Measurements from ENCODE around the gene CDKN2AIPNL. TPM values are rescaled to one million over a fixed set of nuclear protein-coding genes. Genes with fewer than 3 reads are reported as not detected.

The CDKN2AIPNL gene
- total RNA-seq, 1 donor from 2014 or later = 37.8 TPM

GRCh38 chr5:134449167-134449566 lies 37.5 kb upstream of the CDKN2AIPNL start:
- Mint-ChIP-seq H3K4me1 (ENCODE audit: low read depth) (no peaks in the 10 kb centered on the region), H3K9me3 (no peaks in the 10 kb centered on the region), H3K27me3 (ENCODE audit: low read depth) (no peaks in the 10 kb centered on the region), H3K27ac (no peak overlapping the region), H3K4me3 (ENCODE audit: low read depth) (no peak overlapping the region), H3K36me3 (ENCODE audit: low read depth) (no peaks in the 10 kb centered on the region)
- no peak for DNase-seq (ENCODE audit: low spot score)
- intact Hi-C loops (cut with micrococcal nuclease) = no loop called here

DNA sequence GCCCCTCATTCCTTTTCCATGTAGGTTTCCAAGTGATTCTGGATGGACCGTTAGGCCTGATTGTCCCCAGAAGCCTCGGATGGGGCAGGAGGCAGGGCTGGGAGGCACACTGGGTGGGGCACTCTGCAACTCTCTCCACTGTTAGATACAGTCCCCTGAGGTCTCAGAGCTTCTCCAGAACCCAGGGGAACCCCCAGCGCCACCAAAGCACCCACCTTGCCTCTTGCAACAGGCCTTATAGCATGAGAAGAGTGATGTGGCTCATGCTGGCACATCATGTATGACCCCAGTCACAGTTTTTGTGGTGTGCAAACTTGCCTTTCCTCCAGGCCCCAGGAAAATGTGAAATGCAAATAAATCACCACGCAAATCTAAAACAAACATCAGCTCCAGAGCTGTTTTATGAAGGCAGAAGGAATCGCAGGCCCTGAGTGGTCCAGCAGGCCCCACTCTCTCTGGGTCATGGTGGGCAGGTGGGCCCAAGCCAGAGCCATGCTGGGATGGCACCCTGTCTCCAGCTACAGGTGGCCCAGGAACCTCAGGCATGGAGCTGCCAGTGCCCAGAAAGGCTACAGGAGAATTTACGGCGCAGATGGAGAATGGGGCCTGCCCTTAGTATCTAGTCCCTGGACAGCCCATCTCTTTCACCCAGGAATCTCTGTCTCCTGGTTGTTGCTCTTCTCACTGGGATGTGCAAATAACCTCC lies 36.3 kb upstream of the CDKN2AIPNL start:
- Mint-ChIP-seq H3K36me3 (ENCODE audit: low read depth) (no peaks in the 10 kb centered on the region), H3K4me3 (ENCODE audit: low read depth) (no peak overlapping the region), H3K9me3 (no peaks in the 10 kb centered on the region), H3K27ac (no peak overlapping the region), H3K27me3 (ENCODE audit: low read depth) (no peaks in the 10 kb centered on the region), H3K4me1 (ENCODE audit: low read depth) (no peaks in the 10 kb centered on the region)
- intact Hi-C loops (cut with micrococcal nuclease) = no loop called here
- DNase-seq (ENCODE audit: low spot score) = no peak

DNA sequence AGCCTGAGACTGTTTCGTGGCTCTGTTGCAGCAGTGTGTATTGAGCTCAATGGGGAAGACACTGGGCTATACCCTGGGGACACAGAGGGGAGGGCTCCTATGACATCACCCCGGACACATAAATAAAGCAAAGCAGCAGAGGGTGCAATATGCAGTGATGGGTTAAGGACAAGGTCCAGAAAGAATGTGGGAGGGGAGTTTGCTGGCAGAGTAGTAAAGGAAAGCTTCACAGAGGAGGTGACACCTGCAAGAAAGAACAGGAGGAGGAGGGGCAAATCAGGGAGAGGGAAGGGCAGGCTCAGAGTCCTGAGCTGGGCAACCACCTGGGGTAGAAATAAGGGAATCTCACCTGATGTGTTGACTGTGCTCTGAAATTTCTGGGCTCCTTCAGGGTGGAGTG lies 35.3 kb upstream of the CDKN2AIPNL start:
- no peaks in the 10 kb centered on the region for H3K4me1 Mint-ChIP-seq (ENCODE audit: low read depth)
- intact Hi-C loops (cut with micrococcal nuclease) = no loop called here
- no peaks in the 10 kb centered on the region for H3K9me3 Mint-ChIP-seq
- no peak overlapping the region for H3K27ac Mint-ChIP-seq
- DNase-seq (ENCODE audit: low spot score) = no peak
- no peaks in the 10 kb centered on the region for H3K27me3 Mint-ChIP-seq (ENCODE audit: low read depth)
- H3K36me3 Mint-ChIP-seq (ENCODE audit: low read depth) = no peaks in the 10 kb centered on the region
- H3K4me3 Mint-ChIP-seq (ENCODE audit: low read depth) = no peak overlapping the region

DNA sequence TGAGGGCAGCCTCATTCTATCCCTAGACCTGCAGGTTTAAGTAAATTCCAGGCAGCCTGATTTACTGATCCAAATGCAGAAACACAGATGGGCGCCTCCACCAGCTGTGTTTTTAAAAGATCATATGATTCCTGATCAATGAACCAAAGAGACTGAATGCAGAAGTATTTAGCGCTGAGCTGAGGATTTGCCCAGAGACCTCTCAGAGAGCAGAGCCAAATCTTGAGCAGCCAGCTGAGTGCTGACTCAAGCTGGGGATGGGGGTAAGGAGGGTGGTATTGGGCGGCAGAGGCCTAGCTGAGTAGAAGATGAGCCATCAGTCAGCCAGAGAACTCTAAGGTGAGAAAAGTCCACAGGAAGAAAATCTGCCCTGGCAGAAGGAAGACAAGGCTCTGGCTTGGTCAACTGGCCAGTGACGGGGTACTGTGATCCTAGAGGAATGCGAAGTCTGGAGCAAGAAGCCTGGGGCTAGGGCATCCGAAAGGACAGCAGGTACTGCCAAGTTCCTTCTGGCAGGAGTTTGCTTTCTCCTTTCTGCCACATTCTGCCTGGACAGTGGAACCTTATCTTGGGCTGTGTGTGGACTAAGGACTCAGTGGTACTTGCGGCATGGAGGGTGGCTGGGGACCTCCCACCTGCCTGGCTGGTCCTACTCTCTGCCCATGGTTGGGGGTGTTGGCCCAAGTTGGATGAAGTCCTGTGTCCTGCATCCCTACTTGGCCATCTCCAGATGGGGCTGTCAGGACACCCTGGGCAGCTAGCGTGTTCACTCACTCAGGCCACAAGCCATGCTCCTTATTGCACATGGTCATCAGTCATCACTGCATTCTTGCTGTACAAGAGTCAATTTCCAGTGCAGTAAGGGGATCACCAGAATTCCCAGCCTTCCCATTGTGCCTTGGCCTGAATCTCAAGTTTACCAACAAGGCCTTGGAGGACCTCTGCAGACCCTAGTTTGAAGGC lies 34.5 kb upstream of the CDKN2AIPNL start:
- H3K27me3 Mint-ChIP-seq (ENCODE audit: low read depth) = no peaks in the 10 kb centered on the region
- H3K9me3 Mint-ChIP-seq = no peaks in the 10 kb centered on the region
- no peaks in the 10 kb centered on the region for H3K4me1 Mint-ChIP-seq (ENCODE audit: low read depth)
- no peak for DNase-seq (ENCODE audit: low spot score)
- H3K4me3 Mint-ChIP-seq (ENCODE audit: low read depth) = no peak overlapping the region
- no peak overlapping the region for H3K27ac Mint-ChIP-seq
- intact Hi-C loops (cut with micrococcal nuclease) = no loop called here
- no peaks in the 10 kb centered on the region for H3K36me3 Mint-ChIP-seq (ENCODE audit: low read depth)

- DNase-seq (ENCODE audit: low spot score) = no peak
- Mint-ChIP-seq H3K4me3 (ENCODE audit: low read depth) (no peak overlapping the region), H3K9me3 (no peaks in the 10 kb centered on the region), H3K27ac (no peak overlapping the region), H3K36me3 (ENCODE audit: low read depth) (no peaks in the 10 kb centered on the region), H3K4me1 (ENCODE audit: low read depth) (no peaks in the 10 kb centered on the region), H3K27me3 (ENCODE audit: low read depth) (no peaks in the 10 kb centered on the region)
- intact Hi-C loops (cut with micrococcal nuclease) = no loop called here
Measured at GRCh38 chr5:134444941-134445471, 33.3 kb upstream of the CDKN2AIPNL start.

- H3K9me3 Mint-ChIP-seq = no peaks in the 10 kb centered on the region
- no peaks in the 10 kb centered on the region for H3K27me3 Mint-ChIP-seq (ENCODE audit: low read depth)
- H3K27ac Mint-ChIP-seq = no peak overlapping the region
- no peaks in the 10 kb centered on the region for H3K36me3 Mint-ChIP-seq (ENCODE audit: low read depth)
- H3K4me1 Mint-ChIP-seq (ENCODE audit: low read depth) = peaks cover 11% of the 10 kb centered on the region
- no peak for DNase-seq (ENCODE audit: low spot score)
- no peak overlapping the region for H3K4me3 Mint-ChIP-seq (ENCODE audit: low read depth)
- intact Hi-C loops (cut with micrococcal nuclease) = no loop called here
Measured at GRCh38 chr5:134440201-134440755, 28.6 kb upstream of the CDKN2AIPNL start.

GRCh38 chr5:134439210-134439654 lies 27.6 kb upstream of the CDKN2AIPNL start:
- Mint-ChIP-seq H3K4me3 (ENCODE audit: low read depth) (no peak overlapping the region), H3K4me1 (ENCODE audit: low read depth) (peaks cover 11% of the 10 kb centered on the region), H3K27me3 (ENCODE audit: low read depth) (no peaks in the 10 kb centered on the region), H3K36me3 (ENCODE audit: low read depth) (no peaks in the 10 kb centered on the region), H3K27ac (no peak overlapping the region), H3K9me3 (no peaks in the 10 kb centered on the region)
- DNase-seq (ENCODE audit: low spot score) = no peak
- intact Hi-C loops (cut with micrococcal nuclease) = no loop called here

DNA sequence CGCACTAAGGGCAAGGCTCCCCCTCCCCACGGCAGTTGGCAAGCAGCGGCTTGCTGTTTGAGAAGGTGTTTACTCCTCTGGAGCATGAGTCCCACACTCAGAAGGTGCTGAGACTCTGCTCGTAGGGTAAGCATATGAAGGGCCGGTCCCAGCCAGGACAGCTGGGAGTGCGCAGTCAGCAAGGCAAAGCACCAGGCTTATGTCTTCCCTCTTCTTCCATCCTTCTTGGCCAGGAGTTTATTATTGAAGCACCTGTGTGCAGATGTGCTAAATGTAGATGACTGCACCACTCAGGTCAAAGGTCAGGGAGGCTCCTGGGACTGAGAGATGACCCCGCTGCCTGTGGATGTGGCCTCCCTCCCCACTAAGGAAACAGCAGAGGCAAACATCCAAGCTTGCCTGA lies 27.0 kb upstream of the CDKN2AIPNL start:
- intact Hi-C loops (cut with micrococcal nuclease) = no loop called here
- no peak overlapping the region for H3K4me3 Mint-ChIP-seq (ENCODE audit: low read depth)
- H3K36me3 Mint-ChIP-seq (ENCODE audit: low read depth) = no peaks in the 10 kb centered on the region
- no peaks in the 10 kb centered on the region for H3K9me3 Mint-ChIP-seq
- H3K27me3 Mint-ChIP-seq (ENCODE audit: low read depth) = no peaks in the 10 kb centered on the region
- peaks cover 11% of the 10 kb centered on the region for H3K4me1 Mint-ChIP-seq (ENCODE audit: low read depth)
- no peak for DNase-seq (ENCODE audit: low spot score)
- no peak overlapping the region for H3K27ac Mint-ChIP-seq

DNA sequence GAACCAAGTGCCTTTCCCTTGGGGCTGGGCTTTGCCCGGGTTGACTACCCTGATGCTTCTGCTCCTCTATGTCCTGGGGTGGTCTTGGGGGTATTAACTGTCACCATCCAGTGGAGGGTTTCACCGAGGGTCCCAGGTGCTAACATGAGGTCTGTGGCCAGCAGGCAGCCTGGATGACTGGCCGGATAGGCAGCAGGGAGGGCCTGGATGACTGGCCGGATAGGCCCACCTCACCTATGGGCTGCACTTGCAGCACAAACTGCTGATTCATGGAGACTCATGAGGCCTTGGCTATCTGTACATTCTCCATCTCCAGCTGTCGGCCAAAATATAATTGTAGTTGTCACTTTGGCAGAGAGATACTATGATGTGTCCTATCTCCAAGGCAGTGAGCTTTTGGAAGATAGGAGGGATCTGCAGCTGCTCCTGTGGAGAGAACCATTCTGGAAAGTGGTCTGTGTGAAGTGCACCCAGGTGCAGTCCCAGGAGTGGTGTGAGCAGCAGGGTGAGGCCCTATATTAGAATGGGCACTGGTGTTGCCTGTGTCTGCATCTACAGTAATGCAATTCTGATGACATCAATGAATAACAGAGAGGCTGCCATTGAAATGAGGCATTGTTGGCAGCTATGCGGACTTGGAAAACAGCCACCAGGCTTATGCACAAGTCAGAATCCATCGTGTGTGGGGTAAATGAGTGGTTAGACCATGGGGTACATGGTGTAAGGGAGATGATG lies 26.3 kb upstream of the CDKN2AIPNL start:
- Mint-ChIP-seq H3K27ac (no peak overlapping the region), H3K4me3 (ENCODE audit: low read depth) (no peak overlapping the region), H3K36me3 (ENCODE audit: low read depth) (no peaks in the 10 kb centered on the region), H3K4me1 (ENCODE audit: low read depth) (peaks cover 11% of the 10 kb centered on the region), H3K9me3 (no peaks in the 10 kb centered on the region), H3K27me3 (ENCODE audit: low read depth) (no peaks in the 10 kb centered on the region)
- no peak for DNase-seq (ENCODE audit: low spot score)
- intact Hi-C loops (cut with micrococcal nuclease) = loop anchor here (2.0 kb wide), 2 partner anchors 27 to 67 kb away; partner anchors contain the start of genes CDKN2AIPNL and UBE2B

DNA sequence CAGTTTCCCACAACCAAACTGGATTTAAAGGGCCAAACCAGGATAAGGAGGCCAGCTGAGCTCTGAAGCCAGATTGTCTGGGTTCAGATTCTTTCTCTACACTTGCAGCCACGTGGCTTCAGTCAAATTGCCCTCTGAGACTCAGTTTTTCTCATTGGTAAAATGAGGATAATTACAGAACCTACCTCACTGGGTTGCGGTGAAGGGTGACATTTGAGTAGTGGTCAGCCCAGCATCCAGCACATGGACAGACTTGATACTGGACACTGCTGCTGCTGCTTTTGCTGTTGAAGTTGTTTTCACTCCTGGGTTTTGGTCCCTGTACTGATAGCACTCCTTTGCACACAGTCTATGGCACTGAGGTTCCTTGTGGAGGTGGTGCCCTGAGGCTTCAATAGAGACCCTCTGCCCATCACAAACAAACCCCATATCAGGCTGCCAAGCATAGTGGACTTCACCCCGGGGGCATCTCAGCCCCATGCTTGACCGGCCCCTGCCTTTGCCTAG lies 25.7 kb upstream of the CDKN2AIPNL start:
- DNase-seq (ENCODE audit: low spot score) = no peak
- H3K9me3 Mint-ChIP-seq = no peaks in the 10 kb centered on the region
- H3K27me3 Mint-ChIP-seq (ENCODE audit: low read depth) = no peaks in the 10 kb centered on the region
- no peak overlapping the region for H3K4me3 Mint-ChIP-seq (ENCODE audit: low read depth)
- peaks cover 15% of the 10 kb centered on the region for H3K4me1 Mint-ChIP-seq (ENCODE audit: low read depth)
- H3K36me3 Mint-ChIP-seq (ENCODE audit: low read depth) = no peaks in the 10 kb centered on the region
- intact Hi-C loops (cut with micrococcal nuclease) = loop anchor here (2.0 kb wide), 2 partner anchors 27 to 67 kb away; partner anchors contain the start of genes CDKN2AIPNL and UBE2B
- peak overlapping the region; percentile 68 for H3K27ac Mint-ChIP-seq

GRCh38 chr5:134436523-134437339 lies 25.1 kb upstream of the CDKN2AIPNL start:
- Mint-ChIP-seq H3K9me3 (no peaks in the 10 kb centered on the region), H3K4me3 (ENCODE audit: low read depth) (no peak overlapping the region), H3K36me3 (ENCODE audit: low read depth) (no peaks in the 10 kb centered on the region), H3K27me3 (ENCODE audit: low read depth) (no peaks in the 10 kb centered on the region), H3K4me1 (ENCODE audit: low read depth) (peaks cover 19% of the 10 kb centered on the region), H3K27ac (peak overlapping the region; percentile 68)
- intact Hi-C loops (cut with micrococcal nuclease) = loop anchor here (1.0 to 2.0 kb wide), 3 partner anchors 26 to 91 kb away; partner anchors contain the start of genes CDKN2AIPNL and UBE2B
- DNase-seq (ENCODE audit: low spot score) = peak; percentile 62

Data from activated T-helper 2 cell treated with anti-CD3 and anti-CD28 coated beads, Interferon-gamma antibody, Interleukin-2, Interleukin-4, amounts not matched to agents 10 μg/mL and 5 μg/mL and 100 μg/mL, durations not matched to agents 14 hours and 24 hours and 36 hours (primary cell).